Stimulated activated CD8-positive, alpha-beta memory T cell treated with anti-CD3 and anti-CD28 coated beads, Interleukin-7, amount 100 ng/mL, for 48 hours (primary cell): ENCODE measurements around the gene MINDY4B.

Experiments
- DNase-seq, 2 donors: peaks; one replicate each; pipeline ENCODE4 v3.0.0-alpha.2; 2020; ENCODE audit warnings: low read depth in 1 of 2; ENCODE audit errors: extremely low read depth in 1 of 2

The MINDY4B gene

GRCh38 chr3:150848864-150849263, 56.4 kb downstream of the MINDY4B start:
- no peak for DNase-seq

GRCh38 chr3:150847433-150847832, 57.8 kb downstream of the MINDY4B start:
- DNase-seq: no peak

- no peak for DNase-seq
These were observed 60.8 kb downstream of the MINDY4B start for GRCh38 chr3:150844484-150844883.

GRCh38 chr3:150843241-150843640, 62.0 kb downstream of the MINDY4B start:
- DNase-seq: no peak

GRCh38 chr3:150840802-150841515, 64.3 kb downstream of the MINDY4B start:
- no peak for DNase-seq

- DNase-seq: no peak
These were observed 74.5 kb downstream of the MINDY4B start for GRCh38 chr3:150830745-150831144.

- DNase-seq: no peak
These were observed 75.1 kb downstream of the MINDY4B start for GRCh38 chr3:150830094-150830681.

- DNase-seq: no peak
These were observed 75.8 kb downstream of the MINDY4B start for GRCh38 chr3:150829408-150829807.

- DNase-seq: no peak
These were observed 76.2 kb downstream of the MINDY4B start for GRCh38 chr3:150828997-150829396.

- no peak for DNase-seq
These were observed 77.0 kb downstream of the MINDY4B start for GRCh38 chr3:150828261-150828660.

GRCh38 chr3:150826466-150827282, 78.6 kb downstream of the MINDY4B start:
- DNase-seq: no peak

GRCh38 chr3:150825916-150826377, 79.3 kb downstream of the MINDY4B start:
- DNase-seq: no peak

- no peak for DNase-seq
These were observed 79.9 kb downstream of the MINDY4B start for GRCh38 chr3:150825192-150825915.

- DNase-seq: no peak
These were observed 82.0 kb downstream of the MINDY4B start for GRCh38 chr3:150823277-150823676.

- no peak for DNase-seq
These were observed 82.6 kb downstream of the MINDY4B start for GRCh38 chr3:150822636-150823035.
